ENCODE data around the gene NUDT17. TPM values are rescaled to one million over a fixed set of nuclear protein-coding genes. Genes with fewer than 3 reads are reported as not detected.

NUDT17 gene
- polyA plus RNA-seq, 4 donors: 6.1 to 7.3 (median 6.8) TPM

GRCh38 chr1:145845144-145845513 lies 301 bp upstream of the NUDT17 start:
- DNase-seq (ENCODE audit: low read depth in 4 of 4, low spot score in 3 of 4): no peak

GRCh38 chr1:145846201-145846612 lies 777 bp downstream of the NUDT17 start:
- DNase-seq (ENCODE audit: low read depth in 4 of 4, low spot score in 3 of 4): peak in 2 of 4 donors; percentile 25 to 46

GRCh38 chr1:145847827-145848226 lies 2.4 kb downstream of the NUDT17 start:
- DNase-seq (ENCODE audit: low read depth in 4 of 4, low spot score in 3 of 4): no peak

GRCh38 chr1:145849356-145850160 lies 4.1 kb downstream of the NUDT17 start:
- DNase-seq (ENCODE audit: low read depth in 4 of 4, low spot score in 3 of 4): no peak

GRCh38 chr1:145855426-145855948 lies 10.1 kb downstream of the NUDT17 start:
- DNase-seq (ENCODE audit: low read depth in 4 of 4, low spot score in 3 of 4): no peak

GRCh38 chr1:145857170-145857569 lies 11.7 kb downstream of the NUDT17 start:
- no peak for DNase-seq (ENCODE audit: low read depth in 4 of 4, low spot score in 3 of 4)

GRCh38 chr1:145858238-145858900 lies 12.9 kb downstream of the NUDT17 start:
- peak in 1 of 4 donors; percentile 21 for DNase-seq (ENCODE audit: low read depth in 4 of 4, low spot score in 3 of 4)

GRCh38 chr1:145858901-145859490 lies 13.6 kb downstream of the NUDT17 start, which contains the start of gene PIAS3:
PIAS3 (minus strand) TSS chr1:145859081; CDS start chr1:145858990, 91 bp downstream.
- DNase-seq (ENCODE audit: low read depth in 4 of 4, low spot score in 3 of 4): peak; percentile 87 to 90 (median 88)

- peak; percentile 75 to 83 (median 82) for DNase-seq (ENCODE audit: low read depth in 4 of 4, low spot score in 3 of 4)
Observed at GRCh38 chr1:145859491-145860023, 14.1 kb downstream of the NUDT17 start.

- no peak for DNase-seq (ENCODE audit: low read depth in 4 of 4, low spot score in 3 of 4)
Observed at GRCh38 chr1:145863282-145864018, 18.0 kb downstream of the NUDT17 start.

GRCh38 chr1:145868232-145868631 lies 22.8 kb downstream of the NUDT17 start:
- no peak for DNase-seq (ENCODE audit: low read depth in 4 of 4, low spot score in 3 of 4)

GRCh38 chr1:145871994-145872924 lies 26.8 kb downstream of the NUDT17 start:
- DNase-seq (ENCODE audit: low read depth in 4 of 4, low spot score in 3 of 4): no peak

- no peak for DNase-seq (ENCODE audit: low read depth in 4 of 4, low spot score in 3 of 4)
Observed at GRCh38 chr1:145874646-145875045, 29.2 kb downstream of the NUDT17 start.

- no peak for DNase-seq (ENCODE audit: low read depth in 4 of 4, low spot score in 3 of 4)
Observed at GRCh38 chr1:145877923-145878486, 32.6 kb downstream of the NUDT17 start.

GRCh38 chr1:145878724-145879123 lies 33.3 kb downstream of the NUDT17 start:
- no peak for DNase-seq (ENCODE audit: low read depth in 4 of 4, low spot score in 3 of 4)

- DNase-seq (ENCODE audit: low read depth in 4 of 4, low spot score in 3 of 4): no peak
Observed at GRCh38 chr1:145879775-145880174, 34.3 kb downstream of the NUDT17 start.

GRCh38 chr1:145884675-145885074 lies 39.2 kb downstream of the NUDT17 start:
- no peak for DNase-seq (ENCODE audit: low read depth in 4 of 4, low spot score in 3 of 4)

- DNase-seq (ENCODE audit: low read depth in 4 of 4, low spot score in 3 of 4): no peak
Observed at GRCh38 chr1:145885738-145886287, 40.4 kb downstream of the NUDT17 start, which contains the start of gene ANKRD35. ANKRD35 (minus strand) TSS chr1:145885866; CDS start chr1:145885758, 108 bp downstream.

Data from right renal pelvis (tissue), 4 donors.